ENCODE results near the gene KDR. TPM values are rescaled to one million over a fixed set of nuclear protein-coding genes. Genes with fewer than 3 reads are reported as not detected.
A peak's percentile ranks its signal among the peaks of the same experiment; 100 is the strongest.

KDR gene
- total and polyA plus RNA-seq, 2 experiments from 2014 or later = 96.0 to 104 TPM

- DNase-seq (ENCODE audit: low spot score) = no peak
- peaks cover 51% of the 10 kb centered on the region for H3K27me3 ChIP-seq
- no peak overlapping the region for H3K27ac ChIP-seq
- H3K79me2 ChIP-seq = peaks cover 10% of the 10 kb centered on the region
- peak overlapping the region; percentile 67 for H3K4me3 ChIP-seq
- no peaks in the 10 kb centered on the region for H3K4me1 ChIP-seq (ENCODE audit: insufficient read depth)
- no peaks in the 10 kb centered on the region for H4K20me1 ChIP-seq (ENCODE audit: insufficient read depth, poor library complexity, severe bottlenecking)
- H3K36me3 ChIP-seq (replicated peaks; ENCODE audit: insufficient read depth, low read depth) = no peaks in the 10 kb centered on the region
- H3K4me2 ChIP-seq = peak overlapping the region; percentile 94
- H2AFZ ChIP-seq = peak overlapping the region; percentile 73
- H3K9me2 ChIP-seq (replicated peaks; ENCODE audit: insufficient read depth) = no peaks in the 10 kb centered on the region
- WGBS (ENCODE audit: low lambda C conversion rate, missing lambda C conversion rate) = 6% methylated on average over 32 of the region's 32 CpGs
- peak; percentile 59 for TF ChIP-seq EZH2 (IDR thresholded peaks at IDR 0.05; ENCODE audit: borderline replicate concordance)
- TF ChIP-seq, protein P1, sequence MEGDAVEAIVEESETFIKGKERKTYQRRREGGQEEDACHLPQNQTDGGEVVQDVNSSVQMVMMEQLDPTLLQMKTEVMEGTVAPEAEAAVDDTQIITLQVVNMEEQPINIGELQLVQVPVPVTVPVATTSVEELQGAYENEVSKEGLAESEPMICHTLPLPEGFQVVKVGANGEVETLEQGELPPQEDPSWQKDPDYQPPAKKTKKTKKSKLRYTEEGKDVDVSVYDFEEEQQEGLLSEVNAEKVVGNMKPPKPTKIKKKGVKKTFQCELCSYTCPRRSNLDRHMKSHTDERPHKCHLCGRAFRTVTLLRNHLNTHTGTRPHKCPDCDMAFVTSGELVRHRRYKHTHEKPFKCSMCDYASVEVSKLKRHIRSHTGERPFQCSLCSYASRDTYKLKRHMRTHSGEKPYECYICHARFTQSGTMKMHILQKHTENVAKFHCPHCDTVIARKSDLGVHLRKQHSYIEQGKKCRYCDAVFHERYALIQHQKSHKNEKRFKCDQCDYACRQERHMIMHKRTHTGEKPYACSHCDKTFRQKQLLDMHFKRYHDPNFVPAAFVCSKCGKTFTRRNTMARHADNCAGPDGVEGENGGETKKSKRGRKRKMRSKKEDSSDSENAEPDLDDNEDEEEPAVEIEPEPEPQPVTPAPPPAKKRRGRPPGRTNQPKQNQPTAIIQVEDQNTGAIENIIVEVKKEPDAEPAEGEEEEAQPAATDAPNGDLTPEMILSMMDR (IDR thresholded peaks at IDR 0.05; ENCODE audit: poor library complexity) = no peak
- no peaks in the 10 kb centered on the region for H3K9me3 ChIP-seq (ENCODE audit: low read depth)
These were observed 557 bp upstream of the KDR start for GRCh38 chr4:55125763-55126541.

DNA sequence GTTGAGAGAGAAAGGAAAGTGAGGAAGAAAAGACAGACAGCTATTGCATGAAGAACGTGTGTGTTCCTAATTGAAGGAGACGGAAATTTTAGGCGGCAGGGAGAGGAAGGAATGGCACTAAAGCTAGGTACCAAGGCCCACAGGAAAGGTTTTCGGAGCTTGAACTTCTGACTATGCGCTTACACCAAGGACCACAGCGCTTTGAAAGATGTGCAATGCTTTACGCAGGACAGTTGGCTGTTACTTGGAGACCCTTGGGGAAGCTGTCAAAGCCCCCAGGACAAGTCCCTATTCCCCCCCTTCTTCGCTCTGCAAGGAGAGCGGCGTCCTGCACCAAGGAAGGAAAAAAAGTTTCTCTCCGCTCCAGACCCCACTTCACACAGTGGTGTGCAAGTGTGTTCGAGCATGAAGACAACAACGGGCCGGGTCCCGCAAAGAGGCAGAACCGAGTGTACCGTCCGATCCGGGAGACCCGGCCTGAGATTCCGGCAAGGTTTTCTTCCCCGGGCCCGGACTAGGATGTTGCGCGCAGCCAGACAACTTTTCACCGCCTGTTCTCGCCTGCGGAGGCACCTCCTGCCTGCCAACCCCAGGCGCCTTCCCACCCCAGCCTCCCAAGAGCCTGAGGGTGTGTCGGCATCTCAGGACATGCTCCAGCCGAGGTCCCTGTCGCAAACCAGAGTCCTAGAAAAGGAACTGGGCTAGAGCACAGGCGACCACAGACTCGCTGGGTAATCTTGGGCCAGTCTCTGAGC lies 896 bp downstream of the KDR start:
- H2AFZ ChIP-seq = peak overlapping the region; percentile 73

DNA sequence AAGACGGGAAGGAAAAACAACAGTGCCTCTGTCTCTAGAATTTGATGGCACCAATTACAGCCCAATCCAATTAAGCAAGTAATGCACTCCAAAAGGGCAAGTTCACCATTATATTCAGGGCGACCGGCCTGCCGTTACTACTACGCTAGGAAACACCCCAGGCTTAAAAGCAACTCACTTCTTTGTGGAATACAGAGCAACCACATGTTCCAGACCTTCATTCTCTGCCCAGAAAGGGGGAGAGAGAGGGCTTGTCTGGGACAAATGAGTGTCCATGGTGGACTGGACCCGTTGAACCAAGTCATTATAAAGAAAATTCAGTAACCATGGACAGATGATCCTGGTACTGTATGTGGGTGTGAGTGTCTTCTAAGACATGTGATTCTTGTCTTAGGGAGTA lies 1.6 kb downstream of the KDR start:
- Histone ChIP-seq H3K4me1 (ENCODE audit: insufficient read depth) (no peaks in the 10 kb centered on the region), H3K9me2 (replicated peaks; ENCODE audit: insufficient read depth) (no peaks in the 10 kb centered on the region), H3K4me3 (no peak overlapping the region), H2AFZ (no peak overlapping the region), H3K79me2 (peaks cover 10% of the 10 kb centered on the region), H3K4me2 (peak overlapping the region; percentile 94), H3K9me3 (ENCODE audit: low read depth) (no peaks in the 10 kb centered on the region), H3K36me3 (replicated peaks; ENCODE audit: insufficient read depth, low read depth) (no peaks in the 10 kb centered on the region), H3K27me3 (peaks cover 51% of the 10 kb centered on the region), H3K27ac (no peak overlapping the region), H4K20me1 (ENCODE audit: insufficient read depth, poor library complexity, severe bottlenecking) (no peaks in the 10 kb centered on the region)
- no peak for TF ChIP-seq EZH2phosphoT487 (IDR thresholded peaks at IDR 0.05; ENCODE audit: low read depth, severe bottlenecking, unreplicated experiment)
- TF ChIP-seq, protein P1 (IDR thresholded peaks at IDR 0.05; ENCODE audit: poor library complexity) = no peak
- no peak for TF ChIP-seq EZH2 (IDR thresholded peaks at IDR 0.05; ENCODE audit: borderline replicate concordance)
- 49% methylated on average over 6 of the region's 6 CpGs for WGBS (ENCODE audit: low lambda C conversion rate, missing lambda C conversion rate)
- DNase-seq (ENCODE audit: low spot score) = no peak

More for the DNA sequence above, 896 bp downstream of the KDR start:
- Histone ChIP-seq H3K27me3 (peaks cover 51% of the 10 kb centered on the region), H3K4me3 (peak overlapping the region; percentile 67), H3K4me1 (ENCODE audit: insufficient read depth) (no peaks in the 10 kb centered on the region), H3K27ac (no peak overlapping the region), H4K20me1 (ENCODE audit: insufficient read depth, poor library complexity, severe bottlenecking) (no peaks in the 10 kb centered on the region), H3K79me2 (peaks cover 10% of the 10 kb centered on the region), H3K36me3 (replicated peaks; ENCODE audit: insufficient read depth, low read depth) (no peaks in the 10 kb centered on the region), H3K9me3 (ENCODE audit: low read depth) (no peaks in the 10 kb centered on the region), H3K4me2 (peak overlapping the region; percentile 94), H3K9me2 (replicated peaks; ENCODE audit: insufficient read depth) (no peaks in the 10 kb centered on the region)
- 9% methylated on average over 34 of the region's 34 CpGs for WGBS (ENCODE audit: low lambda C conversion rate, missing lambda C conversion rate)
- no peak for TF ChIP-seq EZH2 (IDR thresholded peaks at IDR 0.05; ENCODE audit: borderline replicate concordance)
- TF ChIP-seq, protein P1 (IDR thresholded peaks at IDR 0.05; ENCODE audit: poor library complexity) = no peak
- TF ChIP-seq EZH2phosphoT487 (IDR thresholded peaks at IDR 0.05; ENCODE audit: low read depth, severe bottlenecking, unreplicated experiment) = no peak
- no peak for DNase-seq (ENCODE audit: low spot score)
